ENCODE measurements around the gene SUPT5H.

The SUPT5H gene

DNA sequence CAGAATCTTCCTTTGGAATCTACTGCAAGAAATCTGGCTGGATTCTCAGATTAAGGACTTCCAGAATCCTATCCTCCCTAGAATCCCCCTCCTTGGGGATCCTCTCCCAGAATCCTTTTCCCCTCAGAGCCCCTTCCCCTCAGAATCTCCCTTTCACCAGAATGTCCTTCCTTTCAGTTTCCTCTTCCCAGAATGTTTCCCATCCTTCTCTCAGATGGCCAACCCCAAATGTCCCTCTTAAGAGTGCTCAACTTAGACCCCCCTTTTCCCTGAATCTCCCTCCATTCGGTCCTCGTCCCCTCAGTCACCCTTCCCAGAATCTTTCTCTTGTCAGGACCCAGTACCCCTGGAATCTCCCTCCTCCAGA, 9.0 kb upstream of the SUPT5H start:
- ChIA-PET POLR2A (interaction anchor here (0.5 to 1.7 kb wide), 15 partner anchors 8 to 385 kb away, joined by 3 to 16 read pairs (median 5); partner anchors contain the start of genes MED29, PAF1, PLEKHG2 and SUPT5H), CTCF (interaction anchor here (0.8 to 1.7 kb wide), 9 partner anchors 22 to 115 kb away, joined by 3 to 6 read pairs (median 4); partner anchors contain the start of genes EID2B, MED29 and PAF1)
- no peak for TF ChIP-seq CTCF (IDR thresholded peaks at IDR 0.05; ENCODE audit: control extremely low read depth, extremely low read depth, low read depth, missing control alignments)
- DNase-seq (ENCODE audit: extremely low spot score) = no peak

DNA sequence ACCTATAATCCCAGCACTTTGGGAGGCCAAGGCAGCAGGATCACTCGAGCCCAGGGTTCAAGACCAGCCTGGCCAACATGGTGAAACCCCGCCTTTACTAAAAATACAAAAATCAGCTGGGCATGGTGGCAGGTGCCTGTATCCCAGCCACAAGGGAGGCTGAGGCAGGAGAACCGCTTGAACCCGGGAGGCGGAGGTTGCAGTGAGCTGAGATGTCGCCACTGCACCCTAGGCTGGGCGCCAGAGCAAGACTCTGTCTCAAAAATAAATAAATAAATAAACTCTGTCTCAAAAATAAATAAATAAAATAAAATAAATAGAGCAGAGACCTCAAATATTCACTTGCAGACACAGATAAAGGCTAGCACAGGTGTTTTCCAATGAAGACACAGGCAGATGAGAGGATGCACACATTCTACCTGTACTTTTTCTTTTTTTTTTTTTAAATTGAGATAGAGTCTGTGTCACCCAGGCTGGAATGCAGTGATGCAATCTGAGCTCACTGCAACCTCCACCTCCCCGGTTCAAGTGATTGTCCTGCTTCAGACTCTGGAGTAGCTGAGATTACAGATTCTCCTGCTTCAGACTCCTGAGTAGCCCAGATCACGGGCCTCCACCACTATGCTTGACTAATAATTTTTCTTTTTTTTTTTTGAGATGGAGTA, 7.0 kb upstream of the SUPT5H start:
- no peak for TF ChIP-seq CTCF (IDR thresholded peaks at IDR 0.05; ENCODE audit: control extremely low read depth, extremely low read depth, low read depth, missing control alignments)
- POLR2A ChIA-PET = no interaction called here
- DNase-seq (ENCODE audit: extremely low spot score) = no peak
- CTCF ChIA-PET = interaction anchor here (1.0 to 3.9 kb wide), 7 partner anchors 8 to 104 kb away, joined by 3 to 38 read pairs (median 3); partner anchors contain the start of gene EID2B

DNA sequence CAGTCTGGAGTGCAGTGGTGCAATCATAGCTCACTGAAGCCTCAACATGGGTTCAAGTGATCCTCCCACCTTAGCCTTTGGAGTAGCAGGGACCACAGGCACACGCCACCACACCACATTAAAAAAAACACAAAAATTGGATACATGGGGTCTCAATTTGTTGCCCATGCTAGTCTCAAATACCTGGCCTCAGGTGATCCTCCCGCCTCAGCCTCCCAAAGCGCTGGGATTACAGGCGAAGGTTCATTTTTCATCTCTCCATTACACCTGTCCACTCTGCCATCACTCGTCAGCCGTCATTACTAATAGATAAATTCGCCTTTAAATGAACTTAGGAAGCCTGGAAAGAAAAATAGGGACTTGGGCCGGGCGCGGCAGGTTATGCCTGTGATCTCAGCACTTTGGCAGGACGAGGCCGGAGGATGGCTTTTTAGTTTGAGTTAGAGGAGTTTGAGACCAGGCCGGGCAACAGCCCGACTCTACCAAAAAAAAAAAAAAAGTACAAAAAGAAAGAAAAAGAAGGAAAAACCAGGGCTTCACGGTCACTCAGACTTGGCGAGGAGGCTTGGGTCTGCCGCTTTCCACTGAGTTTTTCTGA, 685 bp upstream of the SUPT5H start:
- no peak for DNase-seq (ENCODE audit: extremely low spot score)
- ChIA-PET CTCF (interaction anchor here (1.0 to 2.8 kb wide), 3 partner anchors 30 to 58 kb away, joined by 3 to 7 read pairs (median 4); no protein-coding TSS in a partner anchor), POLR2A (interaction anchor here (0.6 to 1.6 kb wide), 9 partner anchors 9 to 1923 kb away, joined by 3 to 16 read pairs (median 4); partner anchors contain the start of gene RPS16)
- TF ChIP-seq CTCF (IDR thresholded peaks at IDR 0.05; ENCODE audit: control extremely low read depth, extremely low read depth, low read depth, missing control alignments) = no peak

DNA sequence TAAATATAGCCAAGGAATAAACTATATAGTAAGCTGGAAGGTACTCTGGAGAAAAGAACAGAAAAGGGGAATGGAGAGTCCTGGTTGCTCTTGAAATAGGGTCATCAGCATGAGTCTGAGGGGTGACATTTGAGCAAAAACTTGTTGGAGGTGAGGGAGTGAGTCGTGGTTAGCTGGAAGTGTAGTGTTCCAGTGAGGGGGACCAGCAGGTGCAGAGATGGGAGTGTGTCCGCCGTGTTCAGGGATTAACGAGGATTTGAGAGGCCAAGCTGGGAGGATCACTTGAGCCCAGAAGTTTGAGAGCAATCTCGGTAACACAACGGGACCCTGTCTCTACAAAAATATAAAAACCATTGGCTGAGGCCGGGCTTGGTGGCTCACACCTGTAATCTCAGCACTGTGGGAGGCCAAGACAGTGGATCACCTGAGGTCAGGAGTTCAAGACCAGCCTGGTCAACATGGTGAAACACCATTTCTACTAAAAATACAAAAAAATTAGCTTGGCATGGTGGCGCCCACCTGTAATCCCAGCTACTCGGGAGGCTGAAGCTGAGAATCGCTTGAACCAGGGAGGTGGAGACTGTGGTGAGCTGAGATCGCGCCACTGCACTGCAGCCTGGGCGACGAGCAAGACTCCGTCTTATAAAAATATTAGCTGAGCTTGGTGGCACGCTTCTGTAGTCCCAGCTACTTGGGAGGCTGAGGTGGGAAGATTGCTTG, 1.1 kb downstream of the SUPT5H start:
- ChIA-PET CTCF (interaction anchor here (0.9 to 3.8 kb wide), 6 partner anchors 9 to 87 kb away, joined by 3 to 22 read pairs (median 4); no protein-coding TSS in a partner anchor), POLR2A (interaction anchor here (1.6 to 3.0 kb wide), 2 partner anchors 11 to 19 kb away, joined by 3 to 11 read pairs; partner anchors contain the start of gene RPS16)
- no peak for DNase-seq (ENCODE audit: extremely low spot score)
- no peak for TF ChIP-seq CTCF (IDR thresholded peaks at IDR 0.05; ENCODE audit: control extremely low read depth, extremely low read depth, low read depth, missing control alignments)

DNA sequence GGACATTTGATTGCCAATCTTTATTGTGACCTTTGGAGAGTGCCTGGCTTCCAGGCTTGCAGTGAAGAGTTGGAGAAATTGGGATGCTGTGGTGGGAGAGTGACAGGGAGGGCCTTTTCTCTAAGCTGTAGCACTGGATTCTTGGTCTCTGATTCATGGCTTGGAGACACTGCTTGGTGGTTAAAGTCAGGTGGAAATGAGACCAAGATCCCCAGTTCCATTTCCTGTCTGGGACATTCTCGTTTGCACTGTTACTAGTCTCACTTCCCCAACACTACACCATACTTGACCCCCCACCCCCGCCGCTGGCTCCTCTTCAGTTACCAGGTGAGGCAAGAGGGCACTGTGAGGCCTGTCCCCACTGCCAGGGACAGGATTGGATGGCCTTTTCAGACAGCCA, 2.9 kb downstream of the SUPT5H start:
- DNase-seq (ENCODE audit: extremely low spot score) = peak; percentile 67
- CTCF ChIA-PET = interaction anchor here (3.8 kb wide), 1 partner anchor 26 kb away, joined by 22 read pairs; no protein-coding TSS in a partner anchor
- TF ChIP-seq CTCF (IDR thresholded peaks at IDR 0.05; ENCODE audit: control extremely low read depth, extremely low read depth, low read depth, missing control alignments) = no peak
- POLR2A ChIA-PET = interaction anchor here (1.0 to 3.0 kb wide), 2 partner anchors 13 to 14 kb away, joined by 4 to 11 read pairs; partner anchors contain the start of gene RPS16

Data from GM10248 (cell line).